WTC11 (cell line): ENCODE results near the gene OR13F1.

Source experiments
- CREB1 ChIP-seq: sonication (generic); formaldehyde crosslinking; IDR thresholded peaks from 2 replicates; pipeline ENCODE4 v1.8.0; 2023; ENCODE audit warnings: mild to moderate bottlenecking, missing genetic modification reagents
- FOXK1 ChIP-seq: sonication (generic); formaldehyde crosslinking; IDR thresholded peaks from 2 replicates; pipeline ENCODE4 v1.8.0; 2022; ENCODE audit warnings: mild to moderate bottlenecking, moderate library complexity, missing genetic modification reagents
- NFE2L1 ChIP-seq: sonication (generic); formaldehyde crosslinking; IDR thresholded peaks from 2 replicates; pipeline ENCODE4 v1.8.1; 2023; ENCODE audit warnings: missing genetic modification reagents
- SMAD4 ChIP-seq: sonication (generic); formaldehyde crosslinking; IDR thresholded peaks from 2 replicates; pipeline ENCODE4 v1.8.0; 2022; ENCODE audit warnings: mild to moderate bottlenecking, missing genetic modification reagents
- TCF7 ChIP-seq: sonication (generic); formaldehyde crosslinking; IDR thresholded peaks from 2 replicates; pipeline ENCODE4 v1.8.0; 2022; ENCODE audit warnings: mild to moderate bottlenecking, low read depth, missing genetic modification reagents, moderate library complexity
- TF ChIP-seq, protein P1 (sequence below): fragments of 200-600 bp; IDR thresholded peaks from 2 replicates; pipeline ENCODE4 v1.8.0; 2022; ENCODE audit warnings: antibody characterized with exemption

DNA sequence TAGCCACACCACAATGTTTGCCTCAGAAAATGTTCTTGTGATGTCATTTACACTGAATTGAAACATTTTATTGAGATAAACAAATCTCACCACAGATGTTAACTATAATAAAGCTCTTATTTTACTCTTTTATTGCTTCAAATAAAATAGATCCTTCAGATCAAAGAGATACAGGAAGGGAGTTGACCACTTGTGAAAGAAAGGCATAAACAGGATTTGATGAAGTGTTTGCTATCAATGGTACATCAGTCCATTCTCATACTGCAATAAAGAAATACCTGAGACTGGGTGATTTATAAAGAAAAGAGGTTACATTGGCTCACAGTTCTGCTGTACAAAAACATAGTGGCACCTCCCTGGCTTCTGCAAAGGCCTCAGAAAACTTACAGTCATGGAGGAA, 40.2 kb upstream of the OR13F1 start:
- TF ChIP-seq, protein P1, sequence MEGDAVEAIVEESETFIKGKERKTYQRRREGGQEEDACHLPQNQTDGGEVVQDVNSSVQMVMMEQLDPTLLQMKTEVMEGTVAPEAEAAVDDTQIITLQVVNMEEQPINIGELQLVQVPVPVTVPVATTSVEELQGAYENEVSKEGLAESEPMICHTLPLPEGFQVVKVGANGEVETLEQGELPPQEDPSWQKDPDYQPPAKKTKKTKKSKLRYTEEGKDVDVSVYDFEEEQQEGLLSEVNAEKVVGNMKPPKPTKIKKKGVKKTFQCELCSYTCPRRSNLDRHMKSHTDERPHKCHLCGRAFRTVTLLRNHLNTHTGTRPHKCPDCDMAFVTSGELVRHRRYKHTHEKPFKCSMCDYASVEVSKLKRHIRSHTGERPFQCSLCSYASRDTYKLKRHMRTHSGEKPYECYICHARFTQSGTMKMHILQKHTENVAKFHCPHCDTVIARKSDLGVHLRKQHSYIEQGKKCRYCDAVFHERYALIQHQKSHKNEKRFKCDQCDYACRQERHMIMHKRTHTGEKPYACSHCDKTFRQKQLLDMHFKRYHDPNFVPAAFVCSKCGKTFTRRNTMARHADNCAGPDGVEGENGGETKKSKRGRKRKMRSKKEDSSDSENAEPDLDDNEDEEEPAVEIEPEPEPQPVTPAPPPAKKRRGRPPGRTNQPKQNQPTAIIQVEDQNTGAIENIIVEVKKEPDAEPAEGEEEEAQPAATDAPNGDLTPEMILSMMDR = no peak
- TF ChIP-seq FOXK1 (CRISPR knock-in tag) (no peak), CREB1 (CRISPR knock-in tag) (no peak), NFE2L1 (CRISPR knock-in tag) (no peak), TCF7 (CRISPR knock-in tag) (no peak), SMAD4 (CRISPR knock-in tag) (no peak)
